ENCODE results near the gene PRODH2. TPM values are rescaled to one million over a fixed set of nuclear protein-coding genes. Genes with fewer than 3 reads are reported as not detected.

Gene PRODH2
- total and polyA plus RNA-seq, 2 of the 13 experiments (the other 11 are each of a cell fraction or from before 2014, with no cell fraction given) = 86.7 to 118 TPM

- TF ChIP-seq ZBTB34 (CRISPR knock-in tag; IDR thresholded peaks at IDR 0.05) (no peak), PLSCR1 (CRISPR knock-in tag; IDR thresholded peaks at IDR 0.05; ENCODE audit: borderline replicate concordance) (no peak), ZNF597 (CRISPR knock-in tag; IDR thresholded peaks at IDR 0.05) (no peak), SRY (CRISPR knock-in tag; IDR thresholded peaks at IDR 0.05) (peak; percentile 70; the same call in 1 of the 2 replicates), ZNF878 (CRISPR knock-in tag; IDR thresholded peaks at IDR 0.05) (no peak)
Measured at GRCh38 chr19:35797663-35798062, 15.0 kb downstream of the PRODH2 start (continued).

GRCh38 chr19:35796645-35797542 is 15.8 kb downstream of the PRODH2 start:
- H3K4me2 ChIP-seq (ENCODE audit: low read depth, low read length) = 0 out of 2 replicates have a peak overlapping the region, but pooled peaks have one; percentile 3
- in situ Hi-C loops (cut with HindIII; ENCODE audit: extremely low pct_ligation_motif_present, low pct_unique_long_range_greater_than_20kb) (no loop called here), intact Hi-C loops (cut with micrococcal nuclease; ENCODE audit: unreplicated experiment) (no loop called here)
- ChIA-PET POLR2A (interaction anchor here (1.0 kb wide), 1 partner anchor 20 kb away, joined by 3 read pairs; no protein-coding TSS in a partner anchor), CTCF (ENCODE audit: low intra/inter-chr PET ratio, low total read pairs) (no interaction called here)
- H3K27me3 ChIP-seq (ENCODE audit: control insufficient read depth in 1 of 2, insufficient read depth in 2 of 2, low read length in 2 of 2) = peaks cover 0 to 4% of the 10 kb centered on the region in 2 experiments; a peak in 3 of 5 replicates
- no peaks in the 10 kb centered on the region for H4K20me1 ChIP-seq (ENCODE audit: insufficient read depth, low read length)
- H3K4me3 ChIP-seq (replicated peaks in 1 of 3; ENCODE audit: insufficient read depth in 1 of 3, low read depth in 2 of 3, low read length in 3 of 3) = no peak overlapping the region
- H3K27ac ChIP-seq (ENCODE audit: extremely low read length, insufficient read depth, low read length) = no peak overlapping the region
- no peaks in the 10 kb centered on the region for H3K79me2 ChIP-seq (ENCODE audit: insufficient read depth, low read length)
- WGBS (ENCODE audit: low lambda C conversion rate) = 42% methylated on average over 38 of the region's 39 CpGs
- H2AFZ ChIP-seq (ENCODE audit: low read length) = no peak overlapping the region
- H3K36me3 ChIP-seq (replicated peaks in 1 of 2; ENCODE audit: control insufficient read depth in 1 of 2, insufficient read depth in 2 of 2, low read length in 2 of 2) = no peaks in the 10 kb centered on the region
- DNase-seq (ENCODE audit: low spot score) (no peak), FAIRE-seq (no peak), ATAC-seq (peak; percentile 20)
- peaks cover 29% of the 10 kb centered on the region for H3K4me1 ChIP-seq (ENCODE audit: insufficient read depth, low read length)
- no peak overlapping the region for H3K9ac ChIP-seq (ENCODE audit: insufficient read depth, low read depth, low read length)
- H3K9me3 ChIP-seq (ENCODE audit: low read length) = no peaks in the 10 kb centered on the region
- BruUV-seq (replicated peaks) = no TSS peak
- TF ChIP-seq MBNL3 (CRISPR knock-in tag; conservative IDR thresholded peaks at IDR 0.05) = no peak
- no peak for TF ChIP-seq SMAD1 (CRISPR knock-in tag; IDR thresholded peaks at IDR 0.05; ENCODE audit: borderline replicate concordance, low read depth)
- no peak for TF ChIP-seq HIVEP1 (CRISPR knock-in tag; IDR thresholded peaks at IDR 0.05)
- TF ChIP-seq ZFYVE20 (CRISPR knock-in tag; IDR thresholded peaks at IDR 0.05; ENCODE audit: borderline replicate concordance, low read depth) = no peak
- no peak for TF ChIP-seq CREB1 (IDR thresholded peaks at IDR 0.05)
- TF ChIP-seq CREB1 (CRISPR knock-in tag; IDR thresholded peaks at IDR 0.05) = no peak
- TF ChIP-seq AGO2 (optimal IDR thresholded peaks at IDR 0.05; ENCODE audit: low read depth, low read length) = peak; percentile 86
- no peak for TF ChIP-seq HNRNPUL1 (IDR thresholded peaks at IDR 0.05; ENCODE audit: low read depth, low read length)
- no peak for TF ChIP-seq PRDM15 (CRISPR knock-in tag; IDR thresholded peaks at IDR 0.05)
- no peak for TF ChIP-seq HOXA7 (CRISPR knock-in tag; IDR thresholded peaks at IDR 0.05)
